IgD-negative memory B cell (primary cell): ENCODE results near the gene GPHB5. TPM values are rescaled to one million over a fixed set of nuclear protein-coding genes. Genes with fewer than 3 reads are reported as not detected.
"Not testable (repeated sequence)": the region's sequence is repeated elsewhere in the genome, so short reads cannot be mapped to it uniquely, and the experiment has no call there.

Experiments used
- H3K27ac Mint-ChIP-seq, 3 donors: one replicate each; pipeline ENCODE4 v1.8.0; 2020 to 2022; ENCODE audit warnings: mild to moderate bottlenecking in 3 of 3, mixed read lengths in 3 of 3, moderate library complexity in 1 of 3
- H3K27me3 Mint-ChIP-seq: one replicate; pipeline ENCODE4 v1.8.0; 2021; ENCODE audit warnings: mixed read lengths
- H3K36me3 Mint-ChIP-seq: one replicate; pipeline ENCODE4 v1.8.0; 2020; ENCODE audit warnings: mild to moderate bottlenecking, mixed read lengths
- H3K4me1 Mint-ChIP-seq, 3 donors: one replicate each; pipeline ENCODE4 v1.8.0; 2020 to 2022; ENCODE audit warnings: mixed read lengths in 3 of 3, mild to moderate bottlenecking in 1 of 3
- H3K4me3 Mint-ChIP-seq, 4 donors: one replicate each; pipeline ENCODE4 v1.8.0; 2020 to 2022; ENCODE audit warnings: mild to moderate bottlenecking in 4 of 4, mixed read lengths in 4 of 4, moderate library complexity in 3 of 4
- H3K9me3 Mint-ChIP-seq, 3 donors: one replicate each; pipeline ENCODE4 v1.8.0; 2020 to 2021; ENCODE audit warnings: mixed read lengths in 3 of 3, mild to moderate bottlenecking in 1 of 3
- polyA plus RNA-seq: library from polyadenylated mRNA; unstranded; fragments of 300-500 nt; fragmentation: Illumina TruSeq; gene quantifications from one replicate; pipeline ENCODE4 v1.2.3, GENCODE V29; 2021

GPHB5 gene
- polyA plus RNA-seq, 1 donor from 2014 or later = not detected

- H3K9me3 Mint-ChIP-seq, H3K27me3 Mint-ChIP-seq, H3K4me3 Mint-ChIP-seq, H3K36me3 Mint-ChIP-seq, H3K4me1 Mint-ChIP-seq, H3K27ac Mint-ChIP-seq: not testable (repeated sequence)
Observed at GRCh38 chr14:63279933-63280332, 38.8 kb downstream of the GPHB5 start.

DNA sequence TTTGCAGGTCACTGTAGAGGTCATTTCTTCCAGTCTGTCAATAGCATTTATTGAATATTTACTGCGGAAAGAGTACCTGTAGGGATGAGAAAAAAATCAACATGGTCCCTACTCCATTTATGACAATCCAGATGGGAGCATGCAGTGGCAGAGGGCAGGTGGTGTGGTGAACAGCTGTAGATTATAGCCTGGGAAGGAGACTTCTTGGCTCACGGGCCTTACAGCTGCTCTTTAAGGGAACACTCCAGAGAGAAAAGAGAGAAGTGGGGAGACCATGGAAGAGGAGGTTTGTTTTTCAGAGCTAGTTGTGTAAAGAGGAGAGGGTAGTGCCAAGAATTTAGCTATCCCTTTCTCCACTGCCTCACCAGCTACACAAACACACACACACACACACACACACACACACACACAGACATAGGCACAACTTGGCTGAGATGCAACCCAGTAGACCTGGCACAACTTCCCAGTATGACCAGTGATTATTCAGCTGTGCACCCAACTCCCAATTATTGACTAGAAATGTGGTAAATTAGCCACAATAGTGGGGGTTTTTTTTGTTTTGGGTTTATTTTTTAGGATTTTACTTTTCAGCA lies 41.0 kb downstream of the GPHB5 start:
- Mint-ChIP-seq H3K4me1 (no peaks in the 10 kb centered on the region), H3K9me3 (no peaks in the 10 kb centered on the region), H3K36me3 (no peaks in the 10 kb centered on the region), H3K27ac (no peak overlapping the region), H3K27me3 (no peaks in the 10 kb centered on the region), H3K4me3 (no peak overlapping the region)

DNA sequence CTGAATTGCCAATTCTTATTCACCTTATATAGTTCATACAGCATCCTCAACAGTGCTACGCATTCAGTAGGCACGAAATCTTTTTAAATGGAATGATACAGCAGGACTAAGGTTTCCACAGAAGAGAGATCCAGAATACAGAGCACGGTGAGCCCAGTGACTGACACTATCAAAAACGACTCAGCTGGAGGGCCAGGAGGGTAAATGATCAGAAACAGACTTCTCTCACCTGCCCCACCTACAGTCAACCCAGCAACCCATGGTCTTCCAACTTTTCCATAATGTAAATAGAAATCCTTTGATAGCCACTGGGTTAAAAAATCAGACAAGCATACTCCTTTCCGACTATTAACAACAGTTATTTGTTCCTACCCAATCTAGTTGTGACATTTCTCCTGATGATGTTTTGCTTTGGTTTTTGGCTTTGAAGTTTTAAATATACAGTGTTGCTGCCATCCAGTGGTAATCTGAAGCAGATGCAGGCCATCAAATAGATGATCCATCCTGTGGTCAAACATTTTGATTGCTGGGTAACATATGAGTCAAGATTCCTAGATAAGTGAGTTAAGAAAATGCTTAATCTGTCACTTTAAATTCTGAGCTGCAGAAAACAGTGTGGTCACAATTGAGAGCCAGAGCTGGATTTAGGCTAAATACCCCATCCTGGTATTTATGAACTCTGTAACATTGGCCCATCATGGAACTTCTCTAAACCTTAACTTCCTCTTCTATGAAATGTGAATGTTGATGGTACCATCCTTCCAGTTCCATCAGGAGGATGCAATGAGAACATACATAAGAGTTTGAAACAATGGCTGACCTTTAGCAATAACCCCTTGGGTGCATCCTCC lies 42.0 kb downstream of the GPHB5 start:
- Mint-ChIP-seq H3K27ac (no peak overlapping the region), H3K36me3 (no peaks in the 10 kb centered on the region), H3K9me3 (no peaks in the 10 kb centered on the region), H3K27me3 (no peaks in the 10 kb centered on the region), H3K4me1 (no peaks in the 10 kb centered on the region), H3K4me3 (no peak overlapping the region)

- Mint-ChIP-seq H3K4me1 (no peaks in the 10 kb centered on the region), H3K9me3 (no peaks in the 10 kb centered on the region), H3K27me3 (no peaks in the 10 kb centered on the region), H3K36me3 (no peaks in the 10 kb centered on the region), H3K27ac (no peak overlapping the region), H3K4me3 (no peak overlapping the region)
Observed at GRCh38 chr14:63276016-63276415, 42.7 kb downstream of the GPHB5 start.

DNA sequence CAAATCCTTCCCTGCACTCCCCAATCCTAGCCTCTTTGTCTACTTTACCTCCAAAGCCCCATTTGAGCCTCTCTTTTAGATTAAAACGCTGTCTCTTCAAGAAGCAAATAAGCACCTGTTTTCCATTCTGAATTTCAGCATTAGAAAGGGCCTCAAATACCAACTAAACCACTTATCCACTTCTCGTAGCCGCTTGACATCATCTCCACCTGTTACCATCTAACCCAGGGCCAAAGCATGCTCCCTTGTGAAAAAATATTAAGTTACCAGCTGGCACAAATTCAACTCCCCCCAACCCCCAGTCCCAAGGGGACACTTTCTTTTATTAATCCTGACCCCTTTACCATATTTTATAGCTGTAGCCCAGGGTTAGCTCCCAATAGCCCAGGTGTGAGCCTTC lies 43.1 kb downstream of the GPHB5 start:
- Mint-ChIP-seq H3K27me3 (no peaks in the 10 kb centered on the region), H3K4me1 (no peaks in the 10 kb centered on the region), H3K36me3 (no peaks in the 10 kb centered on the region), H3K27ac (no peak overlapping the region), H3K4me3 (no peak overlapping the region), H3K9me3 (no peaks in the 10 kb centered on the region)

GRCh38 chr14:63273717-63274655 lies 44.7 kb downstream of the GPHB5 start:
- H3K4me3 Mint-ChIP-seq = no peak overlapping the region
- H3K27me3 Mint-ChIP-seq = no peaks in the 10 kb centered on the region
- no peaks in the 10 kb centered on the region for H3K4me1 Mint-ChIP-seq
- H3K27ac Mint-ChIP-seq = no peak overlapping the region
- H3K36me3 Mint-ChIP-seq = no peaks in the 10 kb centered on the region
- H3K9me3 Mint-ChIP-seq = no peaks in the 10 kb centered on the region

DNA sequence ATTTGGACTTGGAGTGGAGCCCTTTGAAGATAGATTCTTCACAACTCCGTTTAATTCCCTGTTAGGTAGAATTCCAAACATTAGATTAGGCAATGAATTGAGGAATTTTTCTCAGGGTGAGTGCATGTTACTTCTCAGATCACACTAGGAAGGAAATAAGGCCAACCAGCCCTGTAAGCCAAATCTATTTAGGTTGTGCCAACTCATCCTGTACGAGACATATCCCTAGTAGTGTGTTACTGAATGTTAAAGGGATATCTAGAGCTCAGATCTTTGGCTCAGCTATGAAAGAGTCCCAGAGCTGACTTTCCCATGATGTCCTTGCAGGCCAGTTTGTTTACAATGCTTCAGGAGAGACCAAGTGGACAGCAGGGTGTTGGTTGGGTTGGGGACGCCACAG lies 45.6 kb downstream of the GPHB5 start:
- no peaks in the 10 kb centered on the region for H3K36me3 Mint-ChIP-seq
- H3K27me3 Mint-ChIP-seq = no peaks in the 10 kb centered on the region
- H3K27ac Mint-ChIP-seq = no peak overlapping the region
- H3K4me3 Mint-ChIP-seq = no peak overlapping the region
- no peaks in the 10 kb centered on the region for H3K9me3 Mint-ChIP-seq
- no peaks in the 10 kb centered on the region for H3K4me1 Mint-ChIP-seq

DNA sequence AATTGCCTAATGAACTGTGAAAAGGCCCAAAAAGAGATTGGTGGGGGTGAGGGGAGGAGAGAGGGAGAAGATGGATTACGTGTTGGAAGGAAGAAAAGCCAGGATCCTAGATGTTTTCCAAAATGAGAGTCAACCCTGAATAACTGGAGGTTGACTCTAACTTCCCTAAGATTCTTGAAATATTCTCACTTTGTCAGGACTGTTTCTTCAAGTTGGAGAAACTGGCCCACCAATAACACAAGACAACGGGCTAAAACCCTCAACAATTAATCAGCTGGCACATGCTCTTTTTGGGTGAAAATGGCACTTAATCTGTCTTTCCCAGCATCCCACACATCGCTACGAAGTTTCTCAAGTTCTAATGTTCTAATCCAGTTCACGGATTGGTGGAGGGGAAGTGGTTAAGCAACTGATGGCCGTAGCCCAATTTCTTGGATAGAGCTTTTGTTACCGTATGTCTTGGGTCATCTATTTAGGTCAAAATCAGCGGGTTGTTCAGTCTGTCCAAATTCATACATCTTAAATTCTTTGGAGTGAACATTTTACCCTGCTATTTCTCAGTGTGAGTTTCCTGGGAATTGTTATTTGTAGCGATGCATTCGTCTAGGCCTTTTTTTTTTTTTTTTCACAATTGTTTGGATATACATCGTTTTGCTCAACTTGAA lies 49.0 kb downstream of the GPHB5 start:
- H3K27ac Mint-ChIP-seq = no peak overlapping the region
- peaks cover 0 to 8% (median 2%) of the 10 kb centered on the region in 3 donors for H3K9me3 Mint-ChIP-seq
- H3K4me1 Mint-ChIP-seq = no peaks in the 10 kb centered on the region
- H3K4me3 Mint-ChIP-seq = no peak overlapping the region
- H3K27me3 Mint-ChIP-seq = no peaks in the 10 kb centered on the region
- H3K36me3 Mint-ChIP-seq = no peaks in the 10 kb centered on the region

DNA sequence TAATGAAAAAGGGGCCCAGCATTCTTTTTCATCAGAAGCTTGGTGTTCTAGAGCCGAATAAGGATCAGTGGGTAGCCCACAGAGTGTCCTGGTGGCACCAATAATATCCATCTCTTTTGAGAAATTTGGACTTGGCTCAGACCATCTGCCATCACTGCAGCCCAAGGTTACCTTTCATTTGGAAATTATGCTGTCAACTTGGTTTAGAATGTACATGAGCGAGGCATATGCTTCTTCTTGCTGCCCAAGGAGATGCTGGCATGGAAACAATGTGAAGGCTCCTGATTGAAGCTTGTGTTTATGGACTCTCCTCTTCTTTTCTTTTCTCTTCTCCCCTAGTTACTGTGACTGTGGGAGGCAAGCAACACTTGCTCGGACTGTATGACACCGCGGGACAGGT lies 50.0 kb downstream of the GPHB5 start:
- Mint-ChIP-seq H3K36me3 (no peaks in the 10 kb centered on the region), H3K9me3 (peaks cover 0 to 11% (median 2%) of the 10 kb centered on the region in 3 donors), H3K4me1 (no peaks in the 10 kb centered on the region), H3K27me3 (no peaks in the 10 kb centered on the region), H3K4me3 (no peak overlapping the region), H3K27ac (no peak overlapping the region)

GRCh38 chr14:63267171-63267570 lies 51.6 kb downstream of the GPHB5 start:
- Mint-ChIP-seq H3K27ac (no peak overlapping the region), H3K4me3 (no peak overlapping the region), H3K9me3 (peaks cover 0 to 11% (median 2%) of the 10 kb centered on the region in 3 donors), H3K4me1 (no peaks in the 10 kb centered on the region), H3K36me3 (no peaks in the 10 kb centered on the region), H3K27me3 (no peaks in the 10 kb centered on the region)

DNA sequence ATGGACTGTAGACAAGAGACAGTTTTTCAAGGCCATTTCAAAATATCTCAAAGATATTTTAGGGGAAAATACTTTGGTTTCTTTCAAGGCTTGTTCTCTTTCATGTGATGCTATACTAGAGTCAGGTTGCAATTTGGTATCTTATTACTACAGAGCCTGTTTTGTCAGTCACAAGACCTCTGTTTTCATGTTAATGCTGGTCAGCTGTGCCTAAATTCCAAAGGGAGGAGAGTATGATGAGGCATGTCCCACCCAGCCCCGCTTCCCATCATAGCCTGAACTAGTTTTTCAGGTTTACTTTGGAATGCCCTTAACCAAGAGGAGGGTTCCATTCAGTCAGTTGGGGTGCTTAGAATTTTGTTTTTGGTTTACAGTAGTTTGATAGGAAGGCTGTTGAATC lies 52.6 kb downstream of the GPHB5 start:
- Mint-ChIP-seq H3K9me3 (peaks cover 0 to 11% (median 2%) of the 10 kb centered on the region in 3 donors), H3K27ac (no peak overlapping the region), H3K36me3 (no peaks in the 10 kb centered on the region), H3K27me3 (no peaks in the 10 kb centered on the region), H3K4me3 (no peak overlapping the region), H3K4me1 (no peaks in the 10 kb centered on the region)

Other genes starting within 250 kb of the GPHB5 start
- gene RHOJ, start 114.5 kb downstream of the GPHB5 start, polyA plus RNA-seq = not detected
- gene PPP2R5E, start 224.4 kb upstream of the GPHB5 start, polyA plus RNA-seq = 33.3 TPM